Kasumi-1 (cell line): ENCODE measurements around the gene NRXN3.

Experiments used
- DNase-seq, 2 experiments: peaks; one replicate each; lab custom pipeline; 2025; lab: John Stamatoyannopoulos, UW

The NRXN3 gene

GRCh38 chr14:79287976-79288375 is 1117.8 kb downstream of the NRXN3 start:
- DNase-seq, result no peak

GRCh38 chr14:79293482-79294177 is 1123.5 kb downstream of the NRXN3 start:
- peak in 1 of 2 experiments; percentile 7 for DNase-seq

- no peak for DNase-seq
Observed at GRCh38 chr14:79294499-79294898, 1124.3 kb downstream of the NRXN3 start.

- no peak for DNase-seq
Observed at GRCh38 chr14:79295385-79295784, 1125.2 kb downstream of the NRXN3 start.

DNA sequence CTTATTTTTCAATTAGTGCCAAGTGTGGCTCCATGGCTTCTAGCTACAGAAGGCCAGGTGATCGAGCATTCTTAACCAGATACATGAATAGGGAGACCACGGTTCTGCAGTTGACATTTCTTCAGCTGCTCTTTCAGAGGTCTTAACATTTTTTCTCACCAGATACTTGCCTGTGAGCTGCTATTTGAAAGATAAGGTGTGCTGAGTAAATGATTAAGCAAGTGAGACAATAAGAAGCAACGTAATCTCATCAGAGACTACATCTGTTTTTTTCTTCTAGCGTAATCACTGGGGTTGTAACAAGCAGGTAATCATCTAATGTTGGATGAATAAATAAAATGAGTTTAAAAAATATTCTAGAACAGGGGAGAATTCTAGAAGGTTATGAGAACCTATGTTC is 1128.2 kb downstream of the NRXN3 start:
- DNase-seq, result no peak

GRCh38 chr14:79299162-79299561 is 1129.0 kb downstream of the NRXN3 start:
- no peak for DNase-seq

GRCh38 chr14:79304279-79304678 is 1134.1 kb downstream of the NRXN3 start:
- DNase-seq, result no peak

- no peak for DNase-seq
Observed at GRCh38 chr14:79306546-79306945, 1136.4 kb downstream of the NRXN3 start.

GRCh38 chr14:79318371-79318770 is 1148.2 kb downstream of the NRXN3 start:
- no peak for DNase-seq

DNA sequence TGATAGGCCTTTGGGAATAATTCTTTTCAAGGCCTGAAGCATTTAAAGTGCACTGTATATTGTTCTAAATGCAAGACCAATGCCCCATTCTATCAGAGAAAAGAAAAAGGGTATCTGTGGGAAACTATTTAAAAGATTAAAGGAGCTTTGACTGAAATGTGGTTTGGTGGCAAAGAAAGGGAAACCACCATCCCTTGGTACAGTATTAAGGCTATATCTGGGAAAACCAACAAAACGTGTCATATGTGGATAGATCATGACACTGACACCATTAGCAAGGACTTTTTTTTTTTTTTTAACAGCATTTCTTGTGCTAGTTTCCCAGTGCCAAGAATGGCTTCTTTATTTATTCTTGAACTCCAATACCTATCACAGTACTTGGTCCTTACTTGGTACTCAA is 1150.4 kb downstream of the NRXN3 start:
- no peak for DNase-seq

GRCh38 chr14:79321070-79321469 is 1150.9 kb downstream of the NRXN3 start:
- DNase-seq, result no peak

DNA sequence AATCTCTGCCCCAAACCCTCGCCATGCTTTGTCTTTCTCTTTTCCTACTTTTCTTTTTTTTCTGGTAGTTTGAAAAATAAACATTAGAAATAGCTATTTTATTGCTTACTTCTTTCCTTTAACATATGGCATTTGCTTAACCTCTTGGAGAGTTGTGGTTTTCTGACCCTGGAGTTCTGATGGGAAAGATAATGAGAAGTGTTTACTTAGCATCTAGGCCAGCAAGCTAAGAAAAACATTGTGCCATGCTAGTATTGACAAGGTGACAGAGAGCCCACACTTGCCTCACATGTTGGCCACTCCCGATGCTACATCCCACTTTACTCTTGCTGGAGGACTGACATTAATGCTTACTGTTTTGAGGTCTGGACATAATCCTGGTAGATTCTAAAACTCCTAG is 1154.9 kb downstream of the NRXN3 start:
- no peak for DNase-seq

- DNase-seq, result no peak
Observed at GRCh38 chr14:79325557-79325956, 1155.4 kb downstream of the NRXN3 start.

- DNase-seq, result no peak
Observed at GRCh38 chr14:79328863-79329262, 1158.7 kb downstream of the NRXN3 start.

GRCh38 chr14:79331830-79332229 is 1161.7 kb downstream of the NRXN3 start:
- no peak for DNase-seq

GRCh38 chr14:79332504-79333197 is 1162.5 kb downstream of the NRXN3 start:
- DNase-seq, result no peak

DNA sequence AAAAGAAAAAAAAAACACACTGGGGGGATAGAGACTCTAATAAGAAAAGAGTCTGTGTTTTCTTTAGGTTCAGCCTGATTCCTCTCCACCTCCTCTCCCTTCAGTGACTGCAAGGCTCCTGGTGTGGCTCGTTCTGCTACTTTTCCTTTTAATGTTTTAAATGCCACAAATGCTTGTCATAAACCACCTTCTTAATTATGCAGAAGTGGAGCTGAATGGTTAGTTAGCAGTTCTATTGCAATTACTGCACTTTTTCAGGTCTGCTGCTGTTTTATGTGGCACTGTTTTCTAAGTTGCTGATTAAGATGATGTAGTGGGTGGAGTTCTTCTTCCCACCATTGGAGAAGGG is 1163.0 kb downstream of the NRXN3 start:
- no peak for DNase-seq

- no peak for DNase-seq
Observed at GRCh38 chr14:79334272-79334671, 1164.1 kb downstream of the NRXN3 start.

- DNase-seq, result peak; percentile 10 to 39
Observed at GRCh38 chr14:79337761-79338160, 1167.6 kb downstream of the NRXN3 start.

GRCh38 chr14:79342942-79343341 is 1172.8 kb downstream of the NRXN3 start:
- DNase-seq, result no peak

GRCh38 chr14:79351011-79351410 is 1180.8 kb downstream of the NRXN3 start:
- no peak for DNase-seq

GRCh38 chr14:79352076-79352630 is 1182.0 kb downstream of the NRXN3 start:
- DNase-seq, result no peak

DNA sequence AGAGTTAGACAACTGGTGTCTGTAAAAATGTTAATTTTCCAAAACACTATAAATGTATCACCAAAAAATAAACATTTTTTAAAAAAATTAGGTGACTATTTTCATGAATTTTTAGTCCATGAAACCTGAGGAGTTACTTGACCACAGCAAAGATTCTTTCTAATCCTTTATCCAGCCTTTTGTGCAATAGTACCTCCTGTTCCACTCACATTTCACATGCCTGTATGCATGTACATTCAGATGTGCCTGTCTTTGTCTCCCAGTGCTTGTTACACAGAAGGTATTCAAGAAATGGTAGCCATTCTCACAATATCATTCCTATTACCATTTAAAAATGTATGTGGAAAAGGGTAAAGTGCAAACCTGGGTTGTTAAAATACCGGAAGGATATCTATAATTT is 1184.2 kb downstream of the NRXN3 start:
- DNase-seq, result no peak

DNA sequence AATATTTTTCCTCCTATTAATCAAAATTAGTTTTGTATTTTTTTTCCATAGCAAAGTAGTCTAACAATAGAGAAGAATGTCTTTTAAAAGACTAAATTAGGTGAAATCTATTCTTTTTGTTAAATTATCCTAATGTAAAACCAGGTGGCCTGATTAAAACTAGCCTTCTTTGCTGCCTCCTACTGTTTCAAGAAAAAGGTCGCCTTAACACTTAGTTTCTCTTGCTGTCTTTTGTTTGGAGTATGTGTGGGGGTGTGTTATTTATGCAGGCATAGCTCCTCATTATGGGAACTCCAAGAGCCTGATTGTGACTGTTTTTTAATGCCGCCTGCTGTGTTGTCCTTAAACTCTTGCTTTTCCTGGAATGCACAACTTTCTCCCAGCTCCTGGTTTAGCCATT is 1185.9 kb downstream of the NRXN3 start:
- no peak for DNase-seq
